Smooth muscle cell (in vitro differentiated cells): ENCODE data around the gene RASAL1. TPM values are rescaled to one million over a fixed set of nuclear protein-coding genes. Genes with fewer than 3 reads are reported as not detected.
A peak's percentile ranks its signal among the peaks of the same experiment; 100 is the strongest.

Experiments
- DNase-seq: peaks from one replicate; lab custom pipeline; 2025; ENCODE audit not compliant: unreplicated experiment; lab: John Stamatoyannopoulos, UW
- H2AFZ ChIP-seq: fragments of 200-600 bp; sonication (generic); 2 replicates; pipeline ENCODE4 v1.6.0; 2016; ENCODE audit warnings: antibody characterized with exemption, low read depth, mild to moderate bottlenecking
- H3F3A ChIP-seq: fragments of 200-600 bp; sonication (generic); 2 replicates; pipeline ENCODE4 v1.6.0; 2017; ENCODE audit warnings: antibody characterized with exemption, low read depth
- H3K27ac ChIP-seq: fragments of 200-600 bp; sonication (generic); 2 replicates; pipeline ENCODE4 v1.5.1; 2016; ENCODE audit warnings: low read depth, mild to moderate bottlenecking
- H3K27me3 ChIP-seq: fragments of 200-600 bp; sonication (generic); 2 replicates; pipeline ENCODE4 v1.6.1; 2016; ENCODE audit warnings: low read depth, mild to moderate bottlenecking
- H3K36me3 ChIP-seq: fragments of 200-600 bp; sonication (generic); 2 replicates; pipeline ENCODE4 v1.5.1; 2016; ENCODE audit warnings: low read depth
- H3K4me1 ChIP-seq: fragments of 200-600 bp; sonication (generic); 2 replicates; pipeline ENCODE4 v1.5.1; 2016; ENCODE audit warnings: low read depth
- H3K4me2 ChIP-seq: fragments of 200-600 bp; sonication (generic); 2 replicates; pipeline ENCODE4 v1.6.0; 2016; ENCODE audit warnings: mild to moderate bottlenecking
- H3K4me3 ChIP-seq: fragments of 200-600 bp; sonication (generic); 2 replicates; pipeline ENCODE4 v1.5.1; 2016; ENCODE audit warnings: mild to moderate bottlenecking
- H3K79me2 ChIP-seq: fragments of 200-600 bp; sonication (generic); 2 replicates; pipeline ENCODE4 v1.6.0; 2016; ENCODE audit warnings: low read depth, mild to moderate bottlenecking
- H3K9ac ChIP-seq: fragments of 200-600 bp; sonication (generic); 2 replicates; pipeline ENCODE4 v1.6.0; 2016; ENCODE audit warnings: low read depth
- H3K9me3 ChIP-seq: fragments of 200-600 bp; sonication (generic); replicated peaks from 2 replicates; pipeline ENCODE4 v1.5.1; 2016; ENCODE audit warnings: low read depth
- H4K20me1 ChIP-seq: fragments of 200-600 bp; sonication (generic); 2 replicates; pipeline ENCODE4 v1.6.0; 2016; ENCODE audit warnings: low read depth
- CTCF ChIP-seq: fragments of 200-600 bp; sonication (generic); IDR thresholded peaks from 2 replicates; pipeline ENCODE4 v1.5.1; 2017; ENCODE audit warnings: borderline replicate concordance, mild to moderate bottlenecking, antibody characterized with exemption; ENCODE audit not compliant: insufficient read depth, poor library complexity, severe bottlenecking
- WGBS: methylation state at CpG from one replicate; pipeline ENCODE4 v1.1.7; 2016; ENCODE audit warnings: low lambda C conversion rate; 5-methylcytosine and 5-hydroxymethylcytosine counted together
- microRNA-seq: library from miRNA; unstranded; fragments of <30 nt; microRNA quantifications from one replicate; pipeline ENCODE4, GENCODE V29; 2016; ENCODE audit warnings: borderline number of aligned reads
- polyA plus RNA-seq: library from polyadenylated mRNA; unstranded; fragments of >200 nt; fragmentation: Nextera tagmentation; extraction: Ambion mirVana; gene quantifications from 2 replicates; pipeline ENCODE4 v1.2.1, GENCODE V29; 2016
- small RNA-seq: library from RNA; depleted of rRNA; stranded (forward); fragments of <200 nt; gene quantifications from one replicate; pipeline ENCODE3, GENCODE V24; 2014
- total RNA-seq: library from RNA; depleted of rRNA; stranded (reverse); fragments of >200 nt; gene quantifications from 2 replicates; pipeline ENCODE4 v1.2.3, GENCODE V29; 2014

The RASAL1 gene
- total and polyA plus RNA-seq, 2 experiments from 2014 or later = not detected

- H3K4me1 ChIP-seq = no peaks in the 10 kb centered on the region
- TF ChIP-seq CTCF = peak; percentile 9
- H4K20me1 ChIP-seq = no peaks in the 10 kb centered on the region
- no peak overlapping the region for H3K4me2 ChIP-seq
- H3K9ac ChIP-seq = no peak overlapping the region
- H3K27ac ChIP-seq = no peak overlapping the region
- no peak overlapping the region for H3K4me3 ChIP-seq
- WGBS = 54% methylated on average over 11 of the region's 11 CpGs
- H3K36me3 ChIP-seq = no peaks in the 10 kb centered on the region
- H3K79me2 ChIP-seq = no peaks in the 10 kb centered on the region
- H3F3A ChIP-seq = no peaks in the 10 kb centered on the region
- peaks cover 63% of the 10 kb centered on the region for H3K27me3 ChIP-seq
- no peak overlapping the region for H2AFZ ChIP-seq
- H3K9me3 ChIP-seq = no peaks in the 10 kb centered on the region
- no peak for DNase-seq
These were observed 85.4 kb downstream of the RASAL1 start for GRCh38 chr12:113049976-113050742.

Small RNAs within 50 kb of the gene (microRNA-seq; reads per million reads assigned to microRNA genes)
- not detected for gene MIR7106

Small RNAs within 50 kb of the gene (small RNA-seq; reads per million reads assigned to genes)
- gene MIR7106 = not detected
- gene RF00019 = not detected

Other genes with a start within 250 kb of the RASAL1 start
- gene OAS1, start 228.8 kb downstream of the RASAL1 start, total RNA-seq = not detected in 2 replicates
- gene OAS1, start 228.8 kb downstream of the RASAL1 start, polyA plus RNA-seq = 0.27 TPM in 1 of 2 replicates, not detected in the other
- gene OAS3, start 197.3 kb downstream of the RASAL1 start, total RNA-seq = 0.13 and 1.1 TPM in 2 replicates
- 1.9 TPM in 1 of 2 replicates, not detected in the other for gene OAS3, start 197.3 kb downstream of the RASAL1 start, polyA plus RNA-seq
- not detected in 2 replicates for gene OAS2, start 157.2 kb downstream of the RASAL1 start, total RNA-seq
- gene OAS2, start 157.2 kb downstream of the RASAL1 start, polyA plus RNA-seq = not detected in 2 replicates
- 0.09 and 0.13 TPM in 2 replicates for gene DTX1, start 79.0 kb downstream of the RASAL1 start, total RNA-seq
- 1.1 TPM in 1 of 2 replicates, not detected in the other for gene DTX1, start 79.0 kb downstream of the RASAL1 start, polyA plus RNA-seq
- not detected in 2 replicates for gene CFAP73, start 14.0 kb upstream of the RASAL1 start, total RNA-seq
- not detected in 2 replicates for gene CFAP73, start 14.0 kb upstream of the RASAL1 start, polyA plus RNA-seq
- gene DDX54, start 49.7 kb upstream of the RASAL1 start, total RNA-seq = 19.3 and 39.3 TPM in 2 replicates
- 28.3 and 32.5 TPM in 2 replicates for gene DDX54, start 49.7 kb upstream of the RASAL1 start, polyA plus RNA-seq
- gene RITA1, start 50.0 kb upstream of the RASAL1 start, total RNA-seq = 9.1 and 9.6 TPM in 2 replicates
- gene RITA1, start 50.0 kb upstream of the RASAL1 start, polyA plus RNA-seq = 12.2 and 14.0 TPM in 2 replicates
- 12.1 and 12.9 TPM in 2 replicates for gene TPCN1, start 85.7 kb upstream of the RASAL1 start, total RNA-seq
- gene TPCN1, start 85.7 kb upstream of the RASAL1 start, polyA plus RNA-seq = 29.2 and 29.6 TPM in 2 replicates
- gene SLC8B1, start 199.3 kb upstream of the RASAL1 start, total RNA-seq = 14.3 and 17.5 TPM in 2 replicates
- gene SLC8B1, start 199.3 kb upstream of the RASAL1 start, polyA plus RNA-seq = 11.8 and 13.8 TPM in 2 replicates
- 14.2 and 19.6 TPM in 2 replicates for gene PLBD2, start 222.8 kb upstream of the RASAL1 start, total RNA-seq
- 28.2 and 32.9 TPM in 2 replicates for gene PLBD2, start 222.8 kb upstream of the RASAL1 start, polyA plus RNA-seq